Endothelial cell of umbilical vein (primary cell): Measurements from ENCODE around the gene YTHDC1. TPM values are rescaled to one million over a fixed set of nuclear protein-coding genes. Genes with fewer than 3 reads are reported as not detected.

Experiments used
- Bru-seq: library from RNA; stranded (reverse); fragments of 400-500 nt; gene quantifications from one replicate; lab custom pipeline; 2021; lab: Mats Ljungman, UMichigan
- BruChase-seq, 2 experiments: library from RNA; stranded (reverse); fragments of 400-500 nt; gene quantifications; one replicate each; lab custom pipeline; 2021; lab: Mats Ljungman, UMichigan
- BruUV-seq: library from RNA; stranded (reverse); fragments of 400-500 nt; replicated peaks from 2 replicates; lab custom pipeline; 2021; lab: Mats Ljungman, UMichigan
- CTCF ChIA-PET: fragments of 300-600, 350-600 bp; sonication (Branson Sonifier 250); formaldehyde crosslinking; loops from one replicate; lab custom pipeline; 2021; ENCODE audit warnings: antibody characterized with exemption, inconsistent platforms; lab: Charles Lee
- POLR2A ChIA-PET: fragments of 300-600, 350-600 bp; sonication (Branson Sonifier 250); formaldehyde crosslinking; loops from one replicate; lab custom pipeline; 2021; ENCODE audit warnings: antibody characterized with exemption, inconsistent platforms; lab: Charles Lee
- DNase-seq: peaks from one replicate; pipeline ENCODE4 v3.0.0-alpha.2; 2011; ENCODE audit warnings: low read depth, low spot score
- FAIRE-seq: peaks from 2 replicates; lab custom pipeline; 2011; peaks lifted over from hg19 to GRCh38; lab: Jason Lieb, UNC
- H2AFZ ChIP-seq: 2 replicates; pipeline ENCODE4 v1.6.0; 2012; ENCODE audit warnings: low read depth, low read length, control low read depth, inconsistent platforms
- H3K27ac ChIP-seq: 2 replicates; pipeline ENCODE4 v1.5.1; 2011; ENCODE audit warnings: low read depth, mild to moderate bottlenecking, control low read depth, low read length, moderate library complexity; ENCODE audit not compliant: insufficient read depth
- H3K27me3 ChIP-seq, 2 experiments: 2 replicates each; pipeline versions ENCODE4 v1.6.0 to v1.6.1; 2011; ENCODE audit warnings: low read length in 2 of 2, mixed read lengths in 1 of 2; ENCODE audit not compliant: control insufficient read depth in 2 of 2, insufficient read depth in 2 of 2
- H3K36me3 ChIP-seq, 2 experiments: 2 replicates in 1 of 2; 3 replicates in 1 of 2; pipeline ENCODE4 v1.5.1; 2011; ENCODE audit warnings: low read length in 2 of 2, mild to moderate bottlenecking in 1 of 2, moderate library complexity in 1 of 2; ENCODE audit not compliant: control insufficient read depth in 2 of 2, insufficient read depth in 2 of 2; ENCODE audit errors: extremely low read depth in 1 of 2
- H3K4me1 ChIP-seq: 3 replicates; pipeline ENCODE4 v1.5.1; 2011; ENCODE audit warnings: mild to moderate bottlenecking, low read length; ENCODE audit not compliant: control insufficient read depth, insufficient read depth; ENCODE audit errors: extremely low read depth
- H3K4me2 ChIP-seq: 2 replicates; pipeline ENCODE4 v1.6.1; 2011; ENCODE audit warnings: low read length, control low read depth, mixed read lengths; ENCODE audit not compliant: insufficient read depth
- H3K4me3 ChIP-seq, 3 experiments: fragments of 200-600 bp in 1 of 3; sonication (generic), shearing (Covaris generic) in 1 of 3; replicated peaks in 1 of 3; 2 replicates each; pipeline ENCODE4 v1.5.1; 2011 to 2016; ENCODE audit warnings: control low read depth in 3 of 3, low read length in 3 of 3, mild to moderate bottlenecking in 2 of 3, inconsistent platforms in 1 of 3, low read depth in 1 of 3, moderate library complexity in 1 of 3; ENCODE audit not compliant: insufficient read depth in 1 of 3
- H3K79me2 ChIP-seq: 2 replicates; pipeline ENCODE4 v1.6.0; 2012; ENCODE audit warnings: low read length, inconsistent platforms; ENCODE audit not compliant: control insufficient read depth, insufficient read depth
- H3K9ac ChIP-seq: replicated peaks from 2 replicates; pipeline ENCODE3; 2011; ENCODE audit warnings: low read length, control low read depth; ENCODE audit not compliant: insufficient read depth; ENCODE audit errors: extremely low read depth
- H3K9me1 ChIP-seq: replicated peaks from 3 replicates; pipeline ENCODE4 v1.6.0; 2011; ENCODE audit warnings: mild to moderate bottlenecking, low read length; ENCODE audit not compliant: control insufficient read depth, insufficient read depth; ENCODE audit errors: extremely low read depth
- H3K9me3 ChIP-seq: replicated peaks from 2 replicates; pipeline ENCODE4 v1.5.1; 2012; ENCODE audit warnings: low read length, inconsistent platforms; ENCODE audit not compliant: control insufficient read depth, insufficient read depth
- H4K20me1 ChIP-seq: replicated peaks from 2 replicates; pipeline ENCODE3; 2011; ENCODE audit warnings: mild to moderate bottlenecking, low read length; ENCODE audit not compliant: control insufficient read depth, insufficient read depth; ENCODE audit errors: extremely low read depth
- EZH2 ChIP-seq: IDR thresholded peaks from 2 replicates; pipeline ENCODE4 v1.6.1; 2012; ENCODE audit warnings: borderline replicate concordance, low read depth, mild to moderate bottlenecking, moderate library complexity, low read length, inconsistent platforms; ENCODE audit not compliant: severe bottlenecking
- FOS ChIP-seq: IDR thresholded peaks from 2 replicates; pipeline ENCODE4 v1.6.1; 2011; ENCODE audit warnings: mild to moderate bottlenecking, low read length, moderate library complexity, borderline replicate concordance; ENCODE audit not compliant: insufficient read depth
- GATA2 ChIP-seq: IDR thresholded peaks from 2 replicates; pipeline ENCODE4 v1.7.0; 2011; ENCODE audit warnings: low read depth, mild to moderate bottlenecking, moderate library complexity, mixed read lengths, low read length; ENCODE audit not compliant: insufficient read length, insufficient read depth
- JUN ChIP-seq: IDR thresholded peaks from 2 replicates; pipeline ENCODE4 v1.6.1; 2011; ENCODE audit warnings: borderline replicate concordance, low read depth; ENCODE audit not compliant: insufficient read length, insufficient read depth
- MAX ChIP-seq: IDR thresholded peaks from 2 replicates; pipeline ENCODE4 v1.6.1; 2011; ENCODE audit not compliant: insufficient read depth, insufficient read length
- MYC ChIP-seq: IDR thresholded peaks from one replicate; pipeline ENCODE4 v1.6.1; 2011; ENCODE audit warnings: mild to moderate bottlenecking, low read depth, low read length
- POLR2A ChIP-seq: IDR thresholded peaks from 2 replicates; pipeline ENCODE4 v1.6.1; 2012; ENCODE audit warnings: low read depth, mild to moderate bottlenecking, control low read depth, low read length
- POLR2AphosphoS5 ChIP-seq: IDR thresholded peaks from 2 replicates; pipeline ENCODE4 v1.6.1; 2012; ENCODE audit warnings: low read depth, mild to moderate bottlenecking, control low read depth, low read length, moderate library complexity; ENCODE audit not compliant: insufficient read depth
- dilution Hi-C: fragments of 300-500 bp; cut with MboI; formaldehyde crosslinking; loops from one replicate; pipeline ENCODE4 v1.15.0; 2019; ENCODE audit warnings: low sequenced_read_pairs; ENCODE audit not compliant: extremely low pct_ligation_motif_present
- intact Hi-C: fragments of 100-400 bp; cut with micrococcal nuclease; formaldehyde crosslinking; loops from one replicate; pipeline ENCODE4 v1.10.0; 2022
- long read RNA-seq: library from polyadenylated mRNA; stranded (forward); transcript quantifications from one replicate; pipeline ENCODE4 v2.0.0, GENCODE V29; 2021
- polyA minus RNA-seq, 3 experiments: library from RNA; depleted of rRNA, polyadenylated mRNA; stranded (reverse); fragments of >200 nt; gene quantifications; 1 replicate in 1 of 3; 2 replicates in 2 of 3; pipeline ENCODE4 v1.2.3, GENCODE V29; 2011
- polyA plus RNA-seq, 4 experiments: library from polyadenylated mRNA; depleted of rRNA in 3 of 4; stranded (reverse) in 3 of 4; unstranded in 1 of 4; fragments of >200 nt; gene quantifications; 2 replicates each; pipeline versions ENCODE4 v1.2.1 to v1.2.3, GENCODE V29; 2011 to 2012; ENCODE audit warnings: missing spikeins in 1 of 4
- total RNA-seq: library from RNA; stranded (reverse); gene quantifications from 2 replicates; pipeline ENCODE4 v1.2.3, GENCODE V29; 2021

YTHDC1 gene
- total RNA-seq, result 60.4 and 68.7 TPM in 2 replicates
- 12.7 and 17.8 TPM in 2 replicates for polyA plus RNA-seq
- 21.9 and 24.0 TPM in 2 replicates for polyA plus RNA-seq (2011; cell fraction: cytosol; rRNA removed)
- 99.0 and 116 TPM in 2 replicates for polyA plus RNA-seq (2011; cell fraction: nucleus; rRNA removed)
- polyA plus RNA-seq (2012), result 45.4 and 45.7 TPM in 2 replicates
- polyA minus RNA-seq, result 41.3 and 56.8 TPM in 2 replicates
- polyA minus RNA-seq (2011; cell fraction: cytosol; rRNA and poly(A)+ RNA removed), result 12.9 TPM
- polyA minus RNA-seq (2011; cell fraction: nucleus; rRNA and poly(A)+ RNA removed), result 121 and 153 TPM in 2 replicates
- percentile 97 among the genes with signal in this experiment for Bru-seq, nascent RNA
- BruChase-seq, experiment 1, labeled RNA remaining after a 6-hour chase, result percentile 89 among the genes with signal in this experiment
- BruChase-seq, experiment 2, labeled RNA remaining after a 2-hour chase, result percentile 95 among the genes with signal in this experiment
- long read RNA-seq, full-length matches to known transcripts, result 3 of 29 reads
- long read RNA-seq, partial matches to known transcripts, result 23 of 29 reads
- long read RNA-seq, other reads (novel, unspliced or antisense), result 3 of 29 reads

GRCh38 chr4:68349649-68350360, at the start of gene YTHDC1:
TSS of gene YTHDC1 (minus strand) at chr4:68350090. CDS start at chr4:68349753, 337 bp downstream.
- peaks cover 18% of the 10 kb centered on the region for H3K4me1 ChIP-seq
- peak within 1 kb of the TSS; percentile 89 for H3K27ac ChIP-seq
- DNase-seq (peak; percentile 98), FAIRE-seq (peak; percentile 96)
- H3K36me3 ChIP-seq, result no peaks in the 10 kb centered on the region
- H3K9ac ChIP-seq, result peak within 1 kb of the TSS; percentile 98
- H3K9me3 ChIP-seq, result no peaks in the 10 kb centered on the region
- peaks cover 2% of the 10 kb centered on the region for H4K20me1 ChIP-seq
- ChIA-PET CTCF (no interaction called here), POLR2A (no interaction called here)
- H3K4me3 ChIP-seq, result peak within 1 kb of the TSS; percentile 65 to 99 (median 82)
- dilution Hi-C loops (no loop called here), intact Hi-C loops (loop anchor here (1.0 to 5.0 kb wide), 3 partner anchors 23 to 808 kb away; no protein-coding TSS in a partner anchor)
- peak within 1 kb of the TSS; percentile 98 for H3K4me2 ChIP-seq
- no peaks in the 10 kb centered on the region for H3K9me1 ChIP-seq
- peak; percentile 27 for TF ChIP-seq MAX
- no peak for TF ChIP-seq FOS
- TF ChIP-seq JUN, result no peak
- TF ChIP-seq EZH2, result no peak
- peak; percentile 57 for TF ChIP-seq POLR2A
- no peak for TF ChIP-seq GATA2
- peak; percentile 59 for TF ChIP-seq MYC
- TF ChIP-seq POLR2AphosphoS5, result peak; percentile 59
- no TSS peak for BruUV-seq
- peak within 1 kb of the TSS; percentile 95 for H2AFZ ChIP-seq
- peaks cover 50% of the 10 kb centered on the region for H3K79me2 ChIP-seq
- peaks cover 2% of the 10 kb centered on the region in 2 experiments for H3K27me3 ChIP-seq
